Naive B cell (primary cell): Measurements from ENCODE around the gene NTMT2. TPM values are rescaled to one million over a fixed set of nuclear protein-coding genes. Genes with fewer than 3 reads are reported as not detected.

ENCODE experiments used
- ATAC-seq, 2 donors: fragments of 150-1000 bp; cut with Tn5 transposase; 2 replicates each; pipeline ENCODE4 v1.10.0; 2021; ENCODE audit warnings: low read depth in 2 of 2, mild to moderate bottlenecking in 2 of 2, moderate library complexity in 2 of 2
- DNase-seq: peaks from one replicate; pipeline ENCODE4 v3.0.0; 2022
- H3K27ac Mint-ChIP-seq, 6 donors: one replicate each; pipeline ENCODE4 v1.8.0; 2020 to 2022; ENCODE audit warnings: mild to moderate bottlenecking in 6 of 6, mixed read lengths in 6 of 6, moderate library complexity in 5 of 6, inconsistent platforms in 2 of 6
- H3K27me3 Mint-ChIP-seq, 3 donors: one replicate each; pipeline ENCODE4 v1.8.0; 2021 to 2022; ENCODE audit warnings: mixed read lengths in 3 of 3, mild to moderate bottlenecking in 1 of 3
- H3K36me3 Mint-ChIP-seq, 2 donors: one replicate each; pipeline ENCODE4 v1.8.0; 2020 to 2022; ENCODE audit warnings: mixed read lengths in 2 of 2, inconsistent platforms in 1 of 2, mild to moderate bottlenecking in 1 of 2
- H3K4me1 Mint-ChIP-seq, 3 donors: one replicate each; pipeline ENCODE4 v1.8.0; 2020 to 2022; ENCODE audit warnings: mixed read lengths in 3 of 3, inconsistent platforms in 1 of 3, mild to moderate bottlenecking in 1 of 3, moderate library complexity in 1 of 3
- H3K4me3 Mint-ChIP-seq, 8 donors: one replicate each; pipeline ENCODE4 v1.8.0; 2020 to 2022; ENCODE audit warnings: mild to moderate bottlenecking in 8 of 8, mixed read lengths in 8 of 8, moderate library complexity in 8 of 8, inconsistent platforms in 2 of 8
- H3K9me3 Mint-ChIP-seq, 7 donors: one replicate each; pipeline ENCODE4 v1.8.0; 2020 to 2022; ENCODE audit warnings: mixed read lengths in 7 of 7, mild to moderate bottlenecking in 5 of 7, inconsistent platforms in 2 of 7, moderate library complexity in 1 of 7
- polyA plus RNA-seq, 6 donors: library from polyadenylated mRNA; unstranded; fragments of 300-500 nt; fragmentation: Illumina TruSeq; gene quantifications; one replicate each; pipeline ENCODE4 v1.2.3, GENCODE V29; 2021; ENCODE audit warnings: low read depth in 6 of 6

NTMT2 gene
- polyA plus RNA-seq, 6 donors from 2014 or later = not detected

- H3K4me3 Mint-ChIP-seq = no peak overlapping the region
- no peaks in the 10 kb centered on the region for H3K4me1 Mint-ChIP-seq
- H3K27ac Mint-ChIP-seq = no peak overlapping the region
- DNase-seq = no peak
- ATAC-seq = no peak
- peaks cover 13 to 20% (median 17%) of the 10 kb centered on the region in 3 donors for H3K27me3 Mint-ChIP-seq
- no peaks in the 10 kb centered on the region for H3K36me3 Mint-ChIP-seq
- H3K9me3 Mint-ChIP-seq = peaks cover 0 to 10% (median 0%) of the 10 kb centered on the region in 7 donors
These were observed 55.0 kb downstream of the NTMT2 start for GRCh38 chr1:170200621-170201397.

GRCh38 chr1:170203693-170204092, 57.9 kb downstream of the NTMT2 start:
- Mint-ChIP-seq H3K9me3 (peaks cover 0 to 23% (median 6%) of the 10 kb centered on the region in 7 donors), H3K4me1 (no peaks in the 10 kb centered on the region), H3K4me3 (no peak overlapping the region), H3K36me3 (peaks cover 7 to 12% of the 10 kb centered on the region in 2 donors), H3K27me3 (peaks cover 13 to 20% (median 16%) of the 10 kb centered on the region in 3 donors), H3K27ac (no peak overlapping the region)
- ATAC-seq (no peak), DNase-seq (no peak)

- H3K27ac Mint-ChIP-seq = no peak overlapping the region
- H3K9me3 Mint-ChIP-seq = peaks cover 0 to 23% (median 6%) of the 10 kb centered on the region in 7 donors
- H3K36me3 Mint-ChIP-seq = peaks cover 7 to 12% of the 10 kb centered on the region in 2 donors
- ATAC-seq (no peak), DNase-seq (no peak)
- peaks cover 9 to 19% (median 12%) of the 10 kb centered on the region in 3 donors for H3K27me3 Mint-ChIP-seq
- no peak overlapping the region for H3K4me3 Mint-ChIP-seq
- H3K4me1 Mint-ChIP-seq = no peaks in the 10 kb centered on the region
These were observed 58.4 kb downstream of the NTMT2 start for GRCh38 chr1:170204121-170204520.

- ATAC-seq (no peak), DNase-seq (no peak)
- Mint-ChIP-seq H3K9me3 (peaks cover 0 to 25% (median 6%) of the 10 kb centered on the region in 7 donors), H3K4me1 (no peaks in the 10 kb centered on the region), H3K27me3 (peaks cover 8 to 16% (median 16%) of the 10 kb centered on the region in 3 donors), H3K36me3 (peaks cover 7 to 12% of the 10 kb centered on the region in 2 donors), H3K27ac (no peak overlapping the region), H3K4me3 (no peak overlapping the region)
These were observed 59.5 kb downstream of the NTMT2 start for GRCh38 chr1:170205301-170205700.

- ATAC-seq = no peak
- H3K27ac Mint-ChIP-seq = no peak overlapping the region
- peaks cover 0 to 23% (median 6%) of the 10 kb centered on the region in 7 donors for H3K9me3 Mint-ChIP-seq
- H3K4me3 Mint-ChIP-seq = no peak overlapping the region
- H3K36me3 Mint-ChIP-seq = peaks cover 7 to 12% of the 10 kb centered on the region in 2 donors
- H3K4me1 Mint-ChIP-seq = no peaks in the 10 kb centered on the region
- peaks cover 7 to 16% (median 14%) of the 10 kb centered on the region in 3 donors for H3K27me3 Mint-ChIP-seq
- DNase-seq = no peak
These were observed 63.4 kb downstream of the NTMT2 start for GRCh38 chr1:170209125-170209524.

GRCh38 chr1:170210142-170210541, 64.4 kb downstream of the NTMT2 start:
- no peak overlapping the region for H3K4me3 Mint-ChIP-seq
- H3K27ac Mint-ChIP-seq = no peak overlapping the region
- ATAC-seq (no peak), DNase-seq (no peak)
- H3K4me1 Mint-ChIP-seq = no peaks in the 10 kb centered on the region
- H3K36me3 Mint-ChIP-seq = peaks cover 7 to 12% of the 10 kb centered on the region in 2 donors
- H3K27me3 Mint-ChIP-seq = peaks cover 11 to 16% (median 15%) of the 10 kb centered on the region in 3 donors
- peaks cover 0 to 23% (median 6%) of the 10 kb centered on the region in 7 donors for H3K9me3 Mint-ChIP-seq

GRCh38 chr1:170213596-170213995, 67.8 kb downstream of the NTMT2 start:
- Mint-ChIP-seq H3K4me3 (no peak overlapping the region), H3K4me1 (no peaks in the 10 kb centered on the region), H3K27ac (no peak overlapping the region), H3K9me3 (peaks cover 0 to 12% (median under 1%) of the 10 kb centered on the region in 7 donors), H3K36me3 (no peaks in the 10 kb centered on the region), H3K27me3 (peaks cover 11 to 23% (median 16%) of the 10 kb centered on the region in 3 donors)
- ATAC-seq = no peak
- no peak for DNase-seq

GRCh38 chr1:170214117-170215032, 68.6 kb downstream of the NTMT2 start:
- Mint-ChIP-seq H3K9me3 (peaks cover 0 to 12% (median 0%) of the 10 kb centered on the region in 7 donors), H3K36me3 (no peaks in the 10 kb centered on the region), H3K27ac (peak overlapping the region in 1 of 6 donors; percentile 2), H3K4me1 (no peaks in the 10 kb centered on the region), H3K4me3 (no peak overlapping the region), H3K27me3 (peaks cover 11 to 23% (median 16%) of the 10 kb centered on the region in 3 donors)
- ATAC-seq = no peak
- no peak for DNase-seq

GRCh38 chr1:170215072-170215885, 69.5 kb downstream of the NTMT2 start:
- no peak for DNase-seq
- peaks cover 7 to 24% (median 16%) of the 10 kb centered on the region in 3 donors for H3K27me3 Mint-ChIP-seq
- H3K9me3 Mint-ChIP-seq = peaks cover 0 to 8% (median 0%) of the 10 kb centered on the region in 7 donors
- no peaks in the 10 kb centered on the region for H3K36me3 Mint-ChIP-seq
- H3K4me3 Mint-ChIP-seq = no peak overlapping the region
- H3K27ac Mint-ChIP-seq = no peak overlapping the region
- no peaks in the 10 kb centered on the region for H3K4me1 Mint-ChIP-seq
- no peak for ATAC-seq

GRCh38 chr1:170217517-170218256, 71.9 kb downstream of the NTMT2 start:
- no peak for ATAC-seq
- H3K4me1 Mint-ChIP-seq = no peaks in the 10 kb centered on the region
- H3K27me3 Mint-ChIP-seq = peaks cover 0 to 27% (median 8%) of the 10 kb centered on the region in 3 donors
- no peaks in the 10 kb centered on the region for H3K36me3 Mint-ChIP-seq
- H3K9me3 Mint-ChIP-seq = peaks cover 0 to 18% (median 0%) of the 10 kb centered on the region in 7 donors
- H3K4me3 Mint-ChIP-seq = no peak overlapping the region
- H3K27ac Mint-ChIP-seq = no peak overlapping the region
- DNase-seq = no peak

GRCh38 chr1:170218257-170218650, 72.5 kb downstream of the NTMT2 start:
- Mint-ChIP-seq H3K4me1 (no peaks in the 10 kb centered on the region), H3K36me3 (no peaks in the 10 kb centered on the region), H3K4me3 (no peak overlapping the region), H3K27me3 (peaks cover 0 to 27% (median 11%) of the 10 kb centered on the region in 3 donors), H3K27ac (no peak overlapping the region), H3K9me3 (peaks cover 0 to 18% (median 2%) of the 10 kb centered on the region in 7 donors)
- no peak for ATAC-seq
- no peak for DNase-seq
